Mesothelial cell of epicardium (in vitro differentiated cells): ENCODE results near the gene CACFD1. TPM values are rescaled to one million over a fixed set of nuclear protein-coding genes. Genes with fewer than 3 reads are reported as not detected.

Experiments used
- DNase-seq, 2 experiments: peaks; one replicate each; pipeline ENCODE4 v3.0.0; 2021; ENCODE audit warnings: low spot score in 2 of 2; ENCODE audit not compliant: unreplicated experiment in 2 of 2
- H3K27ac Mint-ChIP-seq: 2 replicates; pipeline ENCODE4 v1.8.0; 2021; ENCODE audit warnings: mixed read lengths
- H3K27me3 Mint-ChIP-seq: 2 replicates; pipeline ENCODE4 v1.8.0; 2021; ENCODE audit warnings: low read depth, mixed read lengths
- H3K36me3 Mint-ChIP-seq: 2 replicates; pipeline ENCODE4 v1.8.0; 2021; ENCODE audit warnings: mixed read lengths
- H3K4me1 Mint-ChIP-seq: 2 replicates; pipeline ENCODE4 v1.8.0; 2021; ENCODE audit warnings: mixed read lengths
- H3K4me3 Mint-ChIP-seq: 2 replicates; pipeline ENCODE4 v1.8.0; 2021; ENCODE audit warnings: mild to moderate bottlenecking, moderate library complexity, mixed read lengths
- H3K9me3 Mint-ChIP-seq: 2 replicates; pipeline ENCODE4 v1.8.0; 2021; ENCODE audit warnings: mixed read lengths
- CTCF ChIP-seq: fragments of 200-600 bp; sonication (generic); IDR thresholded peaks from one replicate; pipeline ENCODE4 v1.5.0; 2021; ENCODE audit warnings: antibody characterized with exemption; ENCODE audit not compliant: unreplicated experiment
- total RNA-seq: library from RNA; stranded (reverse); gene quantifications from 3 replicates; pipeline ENCODE4 v1.2.1, GENCODE V29; 2021

The CACFD1 gene
- total RNA-seq, 1 donor from 2014 or later = 35.4 TPM

GRCh38 chr9:133470988-133471387 is 11.2 kb downstream of the CACFD1 start:
- DNase-seq = no peak
- no peak for TF ChIP-seq CTCF
- H3K27me3 Mint-ChIP-seq = no peaks in the 10 kb centered on the region
- H3K9me3 Mint-ChIP-seq = no peaks in the 10 kb centered on the region
- H3K36me3 Mint-ChIP-seq = peaks cover 3% of the 10 kb centered on the region
- H3K4me3 Mint-ChIP-seq = no peak overlapping the region
- H3K4me1 Mint-ChIP-seq = no peaks in the 10 kb centered on the region
- no peak overlapping the region for H3K27ac Mint-ChIP-seq

GRCh38 chr9:133471551-133472276 is 11.9 kb downstream of the CACFD1 start:
- no peaks in the 10 kb centered on the region for H3K4me1 Mint-ChIP-seq
- no peak for TF ChIP-seq CTCF
- H3K27me3 Mint-ChIP-seq = no peaks in the 10 kb centered on the region
- H3K9me3 Mint-ChIP-seq = no peaks in the 10 kb centered on the region
- H3K36me3 Mint-ChIP-seq = peaks cover 3% of the 10 kb centered on the region
- H3K27ac Mint-ChIP-seq = no peak overlapping the region
- H3K4me3 Mint-ChIP-seq = no peak overlapping the region
- no peak for DNase-seq

DNA sequence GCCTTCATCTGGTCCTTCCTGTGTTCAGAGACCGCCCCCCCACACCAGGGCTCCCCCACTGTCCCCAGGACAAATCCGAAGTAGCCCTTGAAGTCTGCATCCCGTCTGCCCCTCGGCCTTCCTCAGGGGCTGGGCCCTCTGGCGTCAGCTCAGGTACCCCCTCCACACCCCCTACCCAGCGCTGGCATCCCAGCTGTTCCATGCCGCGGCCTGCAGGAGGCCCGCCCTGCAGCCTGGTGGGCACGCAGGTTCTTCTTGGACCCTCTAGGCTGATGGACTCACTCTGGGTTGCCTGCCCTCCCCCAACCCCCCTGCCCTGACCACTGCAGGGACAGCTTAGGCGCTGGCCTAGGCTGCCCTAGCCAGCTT is 12.5 kb downstream of the CACFD1 start:
- Mint-ChIP-seq H3K36me3 (peaks cover 3% of the 10 kb centered on the region), H3K9me3 (no peaks in the 10 kb centered on the region), H3K27ac (no peak overlapping the region), H3K4me3 (no peak overlapping the region), H3K4me1 (no peaks in the 10 kb centered on the region), H3K27me3 (no peaks in the 10 kb centered on the region)
- no peak for DNase-seq
- TF ChIP-seq CTCF = no peak

- H3K36me3 Mint-ChIP-seq = peaks cover 3% of the 10 kb centered on the region
- H3K27ac Mint-ChIP-seq = no peak overlapping the region
- H3K4me3 Mint-ChIP-seq = no peak overlapping the region
- H3K27me3 Mint-ChIP-seq = no peaks in the 10 kb centered on the region
- no peak for DNase-seq
- H3K4me1 Mint-ChIP-seq = no peaks in the 10 kb centered on the region
- no peak for TF ChIP-seq CTCF
- H3K9me3 Mint-ChIP-seq = no peaks in the 10 kb centered on the region
Observed at GRCh38 chr9:133472753-133473378, 13.1 kb downstream of the CACFD1 start.

DNA sequence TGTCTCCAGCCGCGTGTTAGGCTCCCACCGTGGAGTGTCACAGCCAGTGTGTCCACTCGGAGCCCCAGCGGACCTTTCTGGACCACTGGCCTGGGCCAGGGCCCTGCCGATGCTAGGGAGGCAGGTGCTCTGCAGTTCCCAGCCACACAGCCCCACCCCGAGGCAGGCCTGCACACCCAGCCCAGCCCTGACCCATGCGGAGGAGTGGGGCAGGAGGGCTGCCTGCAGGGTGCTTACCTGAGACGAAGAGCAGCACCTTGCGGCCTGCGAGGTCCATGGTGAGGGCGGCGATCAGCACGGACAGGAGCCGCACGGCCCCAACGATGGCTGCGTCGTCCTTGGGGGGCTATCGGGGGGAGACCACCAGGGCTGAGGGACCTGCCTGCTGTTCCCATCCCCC is 14.0 kb downstream of the CACFD1 start:
- no peak overlapping the region for H3K27ac Mint-ChIP-seq
- no peaks in the 10 kb centered on the region for H3K9me3 Mint-ChIP-seq
- peaks cover 3% of the 10 kb centered on the region for H3K36me3 Mint-ChIP-seq
- no peak for TF ChIP-seq CTCF
- no peaks in the 10 kb centered on the region for H3K27me3 Mint-ChIP-seq
- no peaks in the 10 kb centered on the region for H3K4me1 Mint-ChIP-seq
- H3K4me3 Mint-ChIP-seq = no peak overlapping the region
- no peak for DNase-seq
